Smooth muscle cell (in vitro differentiated cells): ENCODE measurements around the gene PRKAG2. TPM values are rescaled to one million over a fixed set of nuclear protein-coding genes. Genes with fewer than 3 reads are reported as not detected.

Experiments
- DNase-seq: peaks from one replicate; lab custom pipeline; 2025; ENCODE audit not compliant: unreplicated experiment; lab: John Stamatoyannopoulos, UW
- H2AFZ ChIP-seq: fragments of 200-600 bp; sonication (generic); 2 replicates; pipeline ENCODE4 v1.6.0; 2016; ENCODE audit warnings: antibody characterized with exemption, low read depth, mild to moderate bottlenecking
- H3F3A ChIP-seq: fragments of 200-600 bp; sonication (generic); 2 replicates; pipeline ENCODE4 v1.6.0; 2017; ENCODE audit warnings: antibody characterized with exemption, low read depth
- H3K27ac ChIP-seq: fragments of 200-600 bp; sonication (generic); 2 replicates; pipeline ENCODE4 v1.5.1; 2016; ENCODE audit warnings: low read depth, mild to moderate bottlenecking
- H3K27me3 ChIP-seq: fragments of 200-600 bp; sonication (generic); 2 replicates; pipeline ENCODE4 v1.6.1; 2016; ENCODE audit warnings: low read depth, mild to moderate bottlenecking
- H3K36me3 ChIP-seq: fragments of 200-600 bp; sonication (generic); 2 replicates; pipeline ENCODE4 v1.5.1; 2016; ENCODE audit warnings: low read depth
- H3K4me1 ChIP-seq: fragments of 200-600 bp; sonication (generic); 2 replicates; pipeline ENCODE4 v1.5.1; 2016; ENCODE audit warnings: low read depth
- H3K4me2 ChIP-seq: fragments of 200-600 bp; sonication (generic); 2 replicates; pipeline ENCODE4 v1.6.0; 2016; ENCODE audit warnings: mild to moderate bottlenecking
- H3K4me3 ChIP-seq: fragments of 200-600 bp; sonication (generic); 2 replicates; pipeline ENCODE4 v1.5.1; 2016; ENCODE audit warnings: mild to moderate bottlenecking
- H3K79me2 ChIP-seq: fragments of 200-600 bp; sonication (generic); 2 replicates; pipeline ENCODE4 v1.6.0; 2016; ENCODE audit warnings: low read depth, mild to moderate bottlenecking
- H3K9ac ChIP-seq: fragments of 200-600 bp; sonication (generic); 2 replicates; pipeline ENCODE4 v1.6.0; 2016; ENCODE audit warnings: low read depth
- H3K9me3 ChIP-seq: fragments of 200-600 bp; sonication (generic); replicated peaks from 2 replicates; pipeline ENCODE4 v1.5.1; 2016; ENCODE audit warnings: low read depth
- H4K20me1 ChIP-seq: fragments of 200-600 bp; sonication (generic); 2 replicates; pipeline ENCODE4 v1.6.0; 2016; ENCODE audit warnings: low read depth
- WGBS: methylation state at CpG from one replicate; pipeline ENCODE4 v1.1.7; 2016; ENCODE audit warnings: low lambda C conversion rate; 5-methylcytosine and 5-hydroxymethylcytosine counted together
- polyA plus RNA-seq: library from polyadenylated mRNA; unstranded; fragments of >200 nt; fragmentation: Nextera tagmentation; extraction: Ambion mirVana; gene quantifications from 2 replicates; pipeline ENCODE4 v1.2.1, GENCODE V29; 2016
- total RNA-seq: library from RNA; depleted of rRNA; stranded (reverse); fragments of >200 nt; gene quantifications from 2 replicates; pipeline ENCODE4 v1.2.3, GENCODE V29; 2014
- TF ChIP-seq, protein P1 (sequence below): fragments of 200-600 bp; sonication (generic); IDR thresholded peaks from 2 replicates; pipeline ENCODE4 v1.5.1; 2017; ENCODE audit warnings: borderline replicate concordance, mild to moderate bottlenecking, antibody characterized with exemption; ENCODE audit not compliant: insufficient read depth, poor library complexity, severe bottlenecking

PRKAG2 gene
- total and polyA plus RNA-seq, 2 experiments from 2014 or later: 3.5 to 3.9 TPM

DNA sequence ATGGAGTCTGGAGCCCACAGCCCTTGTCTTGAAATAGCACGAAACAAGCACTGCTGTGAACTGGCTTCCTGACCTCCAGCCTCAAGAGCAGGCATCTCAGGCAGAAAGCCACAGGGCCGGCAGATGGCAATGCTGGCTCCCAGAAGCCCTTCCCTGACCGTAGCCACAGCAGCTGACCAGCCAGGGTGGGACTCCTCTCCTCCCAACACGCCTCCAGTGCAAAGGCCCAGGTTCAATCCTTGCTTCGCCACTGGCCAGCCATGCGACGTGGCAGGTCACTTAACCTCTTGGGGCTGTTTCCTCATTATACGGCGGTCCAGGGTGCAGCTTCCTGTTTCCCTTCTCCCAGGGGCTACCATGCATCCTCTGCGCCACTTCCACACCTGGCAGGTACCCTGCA lies 12.8 kb downstream of the PRKAG2 start:
- no peak overlapping the region for H2AFZ ChIP-seq
- WGBS: 91% methylated on average over 10 of the region's 10 CpGs

DNA sequence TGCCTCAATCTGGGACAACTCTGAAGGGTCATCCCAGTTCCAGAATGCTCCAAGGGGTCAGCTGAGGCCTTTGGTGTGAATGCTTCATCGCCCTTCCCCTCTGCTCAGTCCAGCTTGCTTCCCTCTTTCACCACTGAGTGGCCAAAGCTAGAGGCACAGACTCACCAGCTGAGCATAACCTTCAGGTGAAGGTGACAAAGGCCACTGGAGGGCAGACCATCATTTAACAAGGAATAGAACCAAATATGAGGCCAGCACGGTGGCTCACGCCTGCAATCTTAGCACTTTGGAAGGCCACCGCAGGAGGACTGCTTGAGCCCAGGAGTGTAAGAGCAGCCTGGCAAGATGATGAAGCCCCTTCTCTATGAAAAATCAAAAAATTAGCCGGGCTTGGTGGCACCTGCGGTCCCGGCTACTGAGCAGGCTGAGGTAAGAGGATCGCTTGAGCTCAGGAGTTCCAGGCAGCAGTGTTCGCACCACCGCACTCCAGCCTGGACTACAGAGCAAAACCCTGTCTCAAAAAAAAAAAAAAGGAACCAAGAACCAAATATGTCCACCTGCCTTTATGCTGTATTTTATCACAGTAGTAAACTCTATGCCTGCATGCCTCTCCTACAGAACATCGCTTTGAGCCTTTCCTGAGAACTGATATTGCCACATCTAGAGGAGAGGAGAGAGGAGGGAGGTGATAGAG lies 13.4 kb downstream of the PRKAG2 start:
- H3K9ac ChIP-seq: no peak overlapping the region
- no peak overlapping the region for H3K27ac ChIP-seq
- WGBS: 85% methylated on average over 11 of the region's 11 CpGs
- no peaks in the 10 kb centered on the region for H3F3A ChIP-seq
- H4K20me1 ChIP-seq: no peaks in the 10 kb centered on the region
- no peak overlapping the region for H2AFZ ChIP-seq
- no peaks in the 10 kb centered on the region for H3K9me3 ChIP-seq
- H3K79me2 ChIP-seq: no peaks in the 10 kb centered on the region
- no peaks in the 10 kb centered on the region for H3K36me3 ChIP-seq
- H3K4me2 ChIP-seq: no peak overlapping the region
- H3K4me1 ChIP-seq: no peaks in the 10 kb centered on the region
- H3K27me3 ChIP-seq: no peaks in the 10 kb centered on the region
- no peak overlapping the region for H3K4me3 ChIP-seq
- no peak for DNase-seq
- TF ChIP-seq, protein P1, sequence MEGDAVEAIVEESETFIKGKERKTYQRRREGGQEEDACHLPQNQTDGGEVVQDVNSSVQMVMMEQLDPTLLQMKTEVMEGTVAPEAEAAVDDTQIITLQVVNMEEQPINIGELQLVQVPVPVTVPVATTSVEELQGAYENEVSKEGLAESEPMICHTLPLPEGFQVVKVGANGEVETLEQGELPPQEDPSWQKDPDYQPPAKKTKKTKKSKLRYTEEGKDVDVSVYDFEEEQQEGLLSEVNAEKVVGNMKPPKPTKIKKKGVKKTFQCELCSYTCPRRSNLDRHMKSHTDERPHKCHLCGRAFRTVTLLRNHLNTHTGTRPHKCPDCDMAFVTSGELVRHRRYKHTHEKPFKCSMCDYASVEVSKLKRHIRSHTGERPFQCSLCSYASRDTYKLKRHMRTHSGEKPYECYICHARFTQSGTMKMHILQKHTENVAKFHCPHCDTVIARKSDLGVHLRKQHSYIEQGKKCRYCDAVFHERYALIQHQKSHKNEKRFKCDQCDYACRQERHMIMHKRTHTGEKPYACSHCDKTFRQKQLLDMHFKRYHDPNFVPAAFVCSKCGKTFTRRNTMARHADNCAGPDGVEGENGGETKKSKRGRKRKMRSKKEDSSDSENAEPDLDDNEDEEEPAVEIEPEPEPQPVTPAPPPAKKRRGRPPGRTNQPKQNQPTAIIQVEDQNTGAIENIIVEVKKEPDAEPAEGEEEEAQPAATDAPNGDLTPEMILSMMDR: no peak

More for the DNA sequence above, 12.8 kb downstream of the PRKAG2 start:
- Histone ChIP-seq H3K9ac (no peak overlapping the region), H3K36me3 (no peaks in the 10 kb centered on the region), H3K9me3 (no peaks in the 10 kb centered on the region), H3K4me1 (no peaks in the 10 kb centered on the region), H3K79me2 (no peaks in the 10 kb centered on the region), H3K4me2 (no peak overlapping the region), H3K4me3 (no peak overlapping the region), H3F3A (no peaks in the 10 kb centered on the region), H4K20me1 (no peaks in the 10 kb centered on the region), H3K27me3 (no peaks in the 10 kb centered on the region), H3K27ac (no peak overlapping the region)
- no peak for DNase-seq
- TF ChIP-seq, protein P1: no peak

DNA sequence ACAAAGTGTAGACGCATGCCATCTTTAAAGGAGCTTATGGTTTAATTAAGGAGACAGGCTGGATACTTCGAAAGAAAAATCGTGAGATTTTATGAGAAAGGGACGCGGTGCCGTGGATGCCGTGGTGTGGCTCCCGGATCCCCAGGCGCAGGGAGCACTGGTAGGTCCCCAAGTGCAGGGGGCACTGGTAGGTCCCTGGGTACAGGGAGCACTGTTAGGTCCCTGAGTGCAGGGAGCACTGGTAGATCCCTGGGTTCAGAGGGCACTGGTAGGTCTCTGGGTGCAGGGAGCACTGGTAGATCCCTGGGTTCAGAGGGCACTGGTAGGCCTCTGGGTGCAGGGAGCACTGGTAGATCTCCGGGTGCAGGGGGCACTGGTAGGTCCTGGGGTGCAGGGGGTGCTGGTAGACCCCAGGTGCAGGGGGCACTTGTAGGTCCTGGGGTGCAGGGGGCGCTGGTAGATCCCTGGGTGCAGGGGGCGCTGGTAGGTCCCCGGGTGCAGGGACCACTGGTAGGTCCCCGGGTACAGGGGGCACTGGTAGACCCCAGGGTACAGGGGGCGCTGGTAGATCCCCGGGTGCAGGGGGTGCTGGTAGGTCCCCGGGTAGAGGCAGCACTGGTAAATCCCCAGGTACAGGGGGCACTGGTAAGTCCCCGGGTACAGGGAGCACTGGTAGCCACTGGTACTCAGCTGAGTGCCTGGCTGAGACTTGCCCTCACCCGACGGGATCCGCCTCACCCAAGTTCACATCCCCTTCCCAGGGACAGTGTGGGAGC lies 14.1 kb downstream of the PRKAG2 start:
- no peaks in the 10 kb centered on the region for H3K9me3 ChIP-seq
- no peak overlapping the region for H2AFZ ChIP-seq
- no peak overlapping the region for H3K9ac ChIP-seq
- no peak for DNase-seq
- H3K4me1 ChIP-seq: no peaks in the 10 kb centered on the region
- no peaks in the 10 kb centered on the region for H3K36me3 ChIP-seq
- 94% methylated on average over 21 of the region's 21 CpGs for WGBS
- no peaks in the 10 kb centered on the region for H3K79me2 ChIP-seq
- TF ChIP-seq, protein P1: no peak
- H4K20me1 ChIP-seq: no peaks in the 10 kb centered on the region
- H3K27ac ChIP-seq: no peak overlapping the region
- H3F3A ChIP-seq: no peaks in the 10 kb centered on the region
- no peak overlapping the region for H3K4me2 ChIP-seq
- H3K27me3 ChIP-seq: no peaks in the 10 kb centered on the region
- H3K4me3 ChIP-seq: no peak overlapping the region

DNA sequence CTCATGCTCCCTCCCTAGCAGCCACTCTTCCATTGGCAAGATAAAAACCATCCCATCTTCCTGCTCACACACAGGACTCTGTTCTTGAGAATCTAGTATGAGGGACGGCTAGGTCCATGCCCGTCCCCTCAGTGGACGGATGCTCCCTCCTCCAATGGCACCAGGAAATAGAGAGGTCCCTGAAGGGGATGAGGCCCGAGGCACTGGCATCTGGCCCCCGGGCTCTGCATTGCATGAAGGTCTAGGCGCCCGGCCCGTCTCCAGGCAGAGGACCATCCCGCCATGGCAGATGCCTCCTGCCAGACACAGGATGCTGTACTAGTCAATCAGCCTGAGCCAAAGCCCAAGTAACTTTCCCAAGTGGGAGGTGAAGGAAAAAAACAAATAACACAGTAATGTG lies 15.0 kb downstream of the PRKAG2 start:
- Histone ChIP-seq H3K79me2 (no peaks in the 10 kb centered on the region), H4K20me1 (no peaks in the 10 kb centered on the region), H3K4me3 (no peak overlapping the region), H3K4me1 (no peaks in the 10 kb centered on the region), H3K9ac (no peak overlapping the region), H3F3A (no peaks in the 10 kb centered on the region), H3K27me3 (no peaks in the 10 kb centered on the region), H3K9me3 (no peaks in the 10 kb centered on the region), H3K4me2 (no peak overlapping the region), H2AFZ (no peak overlapping the region), H3K27ac (no peak overlapping the region), H3K36me3 (no peaks in the 10 kb centered on the region)
- TF ChIP-seq, protein P1: no peak
- DNase-seq: no peak
- WGBS: 96% methylated on average over 9 of the region's 9 CpGs
